ENCODE results near the gene PDGFB. TPM values are rescaled to one million over a fixed set of nuclear protein-coding genes. Genes with fewer than 3 reads are reported as not detected.
A peak's percentile ranks its signal among the peaks of the same experiment; 100 is the strongest.

The PDGFB gene
- total RNA-seq, 1 experiment from 2014 or later, result 9.2 TPM

GRCh38 chr22:39206491-39206890, 38.3 kb downstream of the PDGFB start:
- POLR2A ChIA-PET, result interaction anchor here (0.7 to 2.0 kb wide), 6 partner anchors 22 to 1645 kb away, joined by 3 to 4 read pairs (median 4); no protein-coding TSS in a partner anchor
- DNase-seq (ENCODE audit: low spot score), result no peak

GRCh38 chr22:39205344-39206021, 39.3 kb downstream of the PDGFB start:
- no peaks in the 10 kb centered on the region for H3K27me3 Mint-ChIP-seq (ENCODE audit: low read depth)
- H3K9me3 Mint-ChIP-seq, result no peaks in the 10 kb centered on the region; the same call in 1 of the 2 replicates
- no peak for DNase-seq (ENCODE audit: low spot score)
- no peak for TF ChIP-seq ARID4B (CRISPR knock-in tag; IDR thresholded peaks at IDR 0.05; ENCODE audit: borderline replicate concordance)
- TF ChIP-seq ZSCAN18 (CRISPR knock-in tag; IDR thresholded peaks at IDR 0.05), result no peak
- no peak for TF ChIP-seq CREB1 (CRISPR knock-in tag; IDR thresholded peaks at IDR 0.05)
- TF ChIP-seq GRHL2 (CRISPR knock-in tag; IDR thresholded peaks at IDR 0.05; ENCODE audit: insufficient replicate concordance, severe bottlenecking), result no peak
- TF ChIP-seq HMGXB4 (CRISPR knock-in tag; IDR thresholded peaks at IDR 0.05), result no peak
- TF ChIP-seq FOXJ3 (CRISPR knock-in tag; IDR thresholded peaks at IDR 0.05; ENCODE audit: borderline replicate concordance), result no peak
- TF ChIP-seq ZNF138 (CRISPR knock-in tag; conservative IDR thresholded peaks at IDR 0.05), result no peak
- no peak for TF ChIP-seq ZNF423 (CRISPR knock-in tag; IDR thresholded peaks at IDR 0.05)
- TF ChIP-seq USF2 (CRISPR knock-in tag; IDR thresholded peaks at IDR 0.05), result no peak
- no peak for TF ChIP-seq KAT7 (CRISPR knock-in tag; IDR thresholded peaks at IDR 0.05; ENCODE audit: borderline replicate concordance)
- no peak for TF ChIP-seq CREM (CRISPR knock-in tag; IDR thresholded peaks at IDR 0.05)
- TF ChIP-seq ZNF263 (CRISPR knock-in tag; IDR thresholded peaks at IDR 0.05; ENCODE audit: low read depth), result no peak
- TF ChIP-seq PREB (CRISPR knock-in tag; IDR thresholded peaks at IDR 0.05; ENCODE audit: borderline replicate concordance), result no peak
- ChIA-PET POLR2A (interaction anchor here (0.6 to 1.7 kb wide), 4 partner anchors 10 to 173 kb away, joined by 4 to 9 read pairs (median 5); no protein-coding TSS in a partner anchor), CTCF (interaction anchor here (0.6 to 3.8 kb wide), 8 partner anchors 9 to 105 kb away, joined by 3 to 20 read pairs (median 3); no protein-coding TSS in a partner anchor)
- H3K27ac Mint-ChIP-seq, result peak overlapping the region; percentile 79; the same call in 1 of the 2 replicates
- H3K4me1 Mint-ChIP-seq, result peaks cover 28% of the 10 kb centered on the region
- peaks cover 2% of the 10 kb centered on the region; the same call in 1 of the 2 replicates for H3K36me3 Mint-ChIP-seq
- no peak for ATAC-seq
- H3K4me3 Mint-ChIP-seq, result no peak overlapping the region

More at GRCh38 chr22:39206491-39206890, 38.3 kb downstream of the PDGFB start:
- ATAC-seq, result no peak
- no peak overlapping the region for H3K27ac Mint-ChIP-seq
- no peak overlapping the region for H3K4me3 Mint-ChIP-seq
- H3K27me3 Mint-ChIP-seq (ENCODE audit: low read depth), result no peaks in the 10 kb centered on the region
- no peaks in the 10 kb centered on the region for H3K9me3 Mint-ChIP-seq
- H3K4me1 Mint-ChIP-seq, result peaks cover 28% of the 10 kb centered on the region
- H3K36me3 Mint-ChIP-seq, result no peaks in the 10 kb centered on the region
- CTCF ChIA-PET, result interaction anchor here (0.7 to 3.8 kb wide), 3 partner anchors 9 to 104 kb away, joined by 3 to 20 read pairs (median 4); no protein-coding TSS in a partner anchor
- TF ChIP-seq ZBTB21 (CRISPR knock-in tag; IDR thresholded peaks at IDR 0.05; ENCODE audit: borderline replicate concordance) (no peak), SOX15 (CRISPR knock-in tag; IDR thresholded peaks at IDR 0.05) (no peak), E2F1 (CRISPR knock-in tag; IDR thresholded peaks at IDR 0.05) (no peak)

Data from WTC11 (cell line).